ENCODE measurements around the gene PSMC1.
A peak's percentile ranks its signal among the peaks of the same experiment; 100 is the strongest.

The PSMC1 gene

GRCh38 chr14:90294872-90295271, 38.5 kb downstream of the PSMC1 start:
- DNase-seq (ENCODE audit: low read depth), result no peak
- Histone ChIP-seq H3K4me1 (ENCODE audit: control insufficient read depth, insufficient read depth, low read length) (no peaks in the 10 kb centered on the region), H3K4me3 (ENCODE audit: low read length) (no peak overlapping the region), H3K9me3 (ENCODE audit: control insufficient read depth, low read length) (no peaks in the 10 kb centered on the region), H3K27me3 (replicated peaks; ENCODE audit: control insufficient read depth, insufficient read depth, low read length) (no peaks in the 10 kb centered on the region), H3K36me3 (ENCODE audit: control insufficient read depth, insufficient read depth, low read length, severe bottlenecking) (peaks cover 54% of the 10 kb centered on the region), H3K9ac (ENCODE audit: low read length) (no peak overlapping the region)

- H3K4me3 ChIP-seq (ENCODE audit: low read length), result no peak overlapping the region
- peak; percentile 62 for DNase-seq (ENCODE audit: low read depth)
- H3K4me1 ChIP-seq (ENCODE audit: control insufficient read depth, insufficient read depth, low read length), result peaks cover under 1% of the 10 kb centered on the region
- peaks cover 44% of the 10 kb centered on the region for H3K36me3 ChIP-seq (ENCODE audit: control insufficient read depth, insufficient read depth, low read length, severe bottlenecking)
- no peaks in the 10 kb centered on the region for H3K9me3 ChIP-seq (ENCODE audit: control insufficient read depth, low read length)
- H3K27me3 ChIP-seq (replicated peaks; ENCODE audit: control insufficient read depth, insufficient read depth, low read length), result no peaks in the 10 kb centered on the region
- no peak overlapping the region for H3K9ac ChIP-seq (ENCODE audit: low read length)
Measured at GRCh38 chr14:90295870-90296516, 39.6 kb downstream of the PSMC1 start.

GRCh38 chr14:90296641-90297040, 40.3 kb downstream of the PSMC1 start:
- Histone ChIP-seq H3K36me3 (ENCODE audit: control insufficient read depth, insufficient read depth, low read length, severe bottlenecking) (peaks cover 39% of the 10 kb centered on the region), H3K4me1 (ENCODE audit: control insufficient read depth, insufficient read depth, low read length) (peaks cover 4% of the 10 kb centered on the region), H3K4me3 (ENCODE audit: low read length) (no peak overlapping the region), H3K9ac (ENCODE audit: low read length) (no peak overlapping the region), H3K27me3 (replicated peaks; ENCODE audit: control insufficient read depth, insufficient read depth, low read length) (no peaks in the 10 kb centered on the region), H3K9me3 (ENCODE audit: control insufficient read depth, low read length) (no peaks in the 10 kb centered on the region)
- no peak for DNase-seq (ENCODE audit: low read depth)

- Histone ChIP-seq H3K36me3 (ENCODE audit: control insufficient read depth, insufficient read depth, low read length, severe bottlenecking) (peaks cover 33% of the 10 kb centered on the region), H3K9me3 (ENCODE audit: control insufficient read depth, low read length) (no peaks in the 10 kb centered on the region), H3K4me1 (ENCODE audit: control insufficient read depth, insufficient read depth, low read length) (peaks cover 4% of the 10 kb centered on the region), H3K9ac (ENCODE audit: low read length) (no peak overlapping the region), H3K27me3 (replicated peaks; ENCODE audit: control insufficient read depth, insufficient read depth, low read length) (no peaks in the 10 kb centered on the region), H3K4me3 (ENCODE audit: low read length) (no peak overlapping the region)
- DNase-seq (ENCODE audit: low read depth), result no peak
Measured at GRCh38 chr14:90297876-90298629, 41.7 kb downstream of the PSMC1 start.

- no peak overlapping the region for H3K4me3 ChIP-seq (ENCODE audit: low read length)
- H3K36me3 ChIP-seq (ENCODE audit: control insufficient read depth, insufficient read depth, low read length, severe bottlenecking), result peaks cover 40% of the 10 kb centered on the region
- no peaks in the 10 kb centered on the region for H3K9me3 ChIP-seq (ENCODE audit: control insufficient read depth, low read length)
- no peaks in the 10 kb centered on the region for H3K27me3 ChIP-seq (replicated peaks; ENCODE audit: control insufficient read depth, insufficient read depth, low read length)
- H3K4me1 ChIP-seq (ENCODE audit: control insufficient read depth, insufficient read depth, low read length), result peaks cover 4% of the 10 kb centered on the region
- H3K9ac ChIP-seq (ENCODE audit: low read length), result no peak overlapping the region
- no peak for DNase-seq (ENCODE audit: low read depth)
Measured at GRCh38 chr14:90299408-90299807, 43.1 kb downstream of the PSMC1 start.

GRCh38 chr14:90300611-90301047, 44.3 kb downstream of the PSMC1 start:
- Histone ChIP-seq H3K9me3 (ENCODE audit: control insufficient read depth, low read length) (no peaks in the 10 kb centered on the region), H3K36me3 (ENCODE audit: control insufficient read depth, insufficient read depth, low read length, severe bottlenecking) (peaks cover 46% of the 10 kb centered on the region), H3K4me3 (ENCODE audit: low read length) (no peak overlapping the region), H3K27me3 (replicated peaks; ENCODE audit: control insufficient read depth, insufficient read depth, low read length) (no peaks in the 10 kb centered on the region), H3K9ac (ENCODE audit: low read length) (no peak overlapping the region), H3K4me1 (ENCODE audit: control insufficient read depth, insufficient read depth, low read length) (peaks cover 4% of the 10 kb centered on the region)
- DNase-seq (ENCODE audit: low read depth), result peak; percentile 44

GRCh38 chr14:90301122-90301521, 44.8 kb downstream of the PSMC1 start:
- no peak for DNase-seq (ENCODE audit: low read depth)
- Histone ChIP-seq H3K4me1 (ENCODE audit: control insufficient read depth, insufficient read depth, low read length) (peaks cover 4% of the 10 kb centered on the region), H3K9me3 (ENCODE audit: control insufficient read depth, low read length) (no peaks in the 10 kb centered on the region), H3K36me3 (ENCODE audit: control insufficient read depth, insufficient read depth, low read length, severe bottlenecking) (peaks cover 43% of the 10 kb centered on the region), H3K4me3 (ENCODE audit: low read length) (no peak overlapping the region), H3K9ac (ENCODE audit: low read length) (no peak overlapping the region), H3K27me3 (replicated peaks; ENCODE audit: control insufficient read depth, insufficient read depth, low read length) (no peaks in the 10 kb centered on the region)

- peaks cover 4% of the 10 kb centered on the region for H3K4me1 ChIP-seq (ENCODE audit: control insufficient read depth, insufficient read depth, low read length)
- peaks cover 38% of the 10 kb centered on the region for H3K36me3 ChIP-seq (ENCODE audit: control insufficient read depth, insufficient read depth, low read length, severe bottlenecking)
- no peaks in the 10 kb centered on the region for H3K27me3 ChIP-seq (replicated peaks; ENCODE audit: control insufficient read depth, insufficient read depth, low read length)
- DNase-seq (ENCODE audit: low read depth), result peak; percentile 77
- no peak overlapping the region for H3K4me3 ChIP-seq (ENCODE audit: low read length)
- H3K9me3 ChIP-seq (ENCODE audit: control insufficient read depth, low read length), result no peaks in the 10 kb centered on the region
- no peak overlapping the region for H3K9ac ChIP-seq (ENCODE audit: low read length)
Measured at GRCh38 chr14:90301668-90302090, 45.3 kb downstream of the PSMC1 start.

GRCh38 chr14:90302529-90303303, 46.4 kb downstream of the PSMC1 start:
- no peaks in the 10 kb centered on the region for H3K27me3 ChIP-seq (replicated peaks; ENCODE audit: control insufficient read depth, insufficient read depth, low read length)
- no peak overlapping the region for H3K9ac ChIP-seq (ENCODE audit: low read length)
- no peaks in the 10 kb centered on the region for H3K9me3 ChIP-seq (ENCODE audit: control insufficient read depth, low read length)
- peaks cover 4% of the 10 kb centered on the region for H3K4me1 ChIP-seq (ENCODE audit: control insufficient read depth, insufficient read depth, low read length)
- no peak overlapping the region for H3K4me3 ChIP-seq (ENCODE audit: low read length)
- no peak for DNase-seq (ENCODE audit: low read depth)
- H3K36me3 ChIP-seq (ENCODE audit: control insufficient read depth, insufficient read depth, low read length, severe bottlenecking), result peaks cover 41% of the 10 kb centered on the region

GRCh38 chr14:90303473-90303872, 47.1 kb downstream of the PSMC1 start:
- peaks cover 43% of the 10 kb centered on the region for H3K36me3 ChIP-seq (ENCODE audit: control insufficient read depth, insufficient read depth, low read length, severe bottlenecking)
- no peak overlapping the region for H3K9ac ChIP-seq (ENCODE audit: low read length)
- no peaks in the 10 kb centered on the region for H3K27me3 ChIP-seq (replicated peaks; ENCODE audit: control insufficient read depth, insufficient read depth, low read length)
- no peak for DNase-seq (ENCODE audit: low read depth)
- H3K4me1 ChIP-seq (ENCODE audit: control insufficient read depth, insufficient read depth, low read length), result peaks cover 4% of the 10 kb centered on the region
- H3K4me3 ChIP-seq (ENCODE audit: low read length), result no peak overlapping the region
- H3K9me3 ChIP-seq (ENCODE audit: control insufficient read depth, low read length), result no peaks in the 10 kb centered on the region

GRCh38 chr14:90304502-90304901, 48.1 kb downstream of the PSMC1 start:
- Histone ChIP-seq H3K9me3 (ENCODE audit: control insufficient read depth, low read length) (no peaks in the 10 kb centered on the region), H3K4me3 (ENCODE audit: low read length) (no peak overlapping the region), H3K36me3 (ENCODE audit: control insufficient read depth, insufficient read depth, low read length, severe bottlenecking) (peaks cover 47% of the 10 kb centered on the region), H3K27me3 (replicated peaks; ENCODE audit: control insufficient read depth, insufficient read depth, low read length) (no peaks in the 10 kb centered on the region), H3K9ac (ENCODE audit: low read length) (no peak overlapping the region), H3K4me1 (ENCODE audit: control insufficient read depth, insufficient read depth, low read length) (peaks cover 4% of the 10 kb centered on the region)
- no peak for DNase-seq (ENCODE audit: low read depth)

Data from adipocyte (in vitro differentiated cells).